ENCODE data around the gene VPS8.

The VPS8 gene

GRCh38 chr3:185024406-185024805, 212.4 kb downstream of the VPS8 start:
- DNase-seq, result no peak

GRCh38 chr3:185024966-185025365, 213.0 kb downstream of the VPS8 start:
- DNase-seq, result no peak

GRCh38 chr3:185028121-185028520, 216.2 kb downstream of the VPS8 start:
- no peak for DNase-seq

- DNase-seq, result no peak
Measured at GRCh38 chr3:185029086-185029485, 217.1 kb downstream of the VPS8 start.

- DNase-seq, result no peak
Measured at GRCh38 chr3:185030399-185030798, 218.4 kb downstream of the VPS8 start.

- no peak for DNase-seq
Measured at GRCh38 chr3:185030951-185031350, 219.0 kb downstream of the VPS8 start.

- no peak for DNase-seq
Measured at GRCh38 chr3:185037801-185038200, 225.8 kb downstream of the VPS8 start.

GRCh38 chr3:185040425-185040824, 228.5 kb downstream of the VPS8 start:
- no peak for DNase-seq

- no peak for DNase-seq
Measured at GRCh38 chr3:185041540-185041939, 229.6 kb downstream of the VPS8 start.

- no peak for DNase-seq
Measured at GRCh38 chr3:185042312-185043050, 230.5 kb downstream of the VPS8 start.

- DNase-seq, result no peak
Measured at GRCh38 chr3:185046164-185046515, 234.2 kb downstream of the VPS8 start.

- DNase-seq, result no peak
Measured at GRCh38 chr3:185046603-185047002, 234.6 kb downstream of the VPS8 start.

GRCh38 chr3:185049710-185050109, 237.7 kb downstream of the VPS8 start:
- DNase-seq, result no peak

GRCh38 chr3:185051801-185052200, 239.8 kb downstream of the VPS8 start:
- no peak for DNase-seq

GRCh38 chr3:185052631-185053030, 240.7 kb downstream of the VPS8 start:
- DNase-seq, result no peak

- no peak for DNase-seq
Measured at GRCh38 chr3:185056908-185057307, 244.9 kb downstream of the VPS8 start.

- no peak for DNase-seq
Measured at GRCh38 chr3:185057829-185058228, 245.9 kb downstream of the VPS8 start.

GRCh38 chr3:185058796-185059195, 246.8 kb downstream of the VPS8 start:
- no peak for DNase-seq

GRCh38 chr3:185059766-185060165, 247.8 kb downstream of the VPS8 start:
- DNase-seq, result no peak

GRCh38 chr3:185060655-185061054, 248.7 kb downstream of the VPS8 start:
- no peak for DNase-seq

GRCh38 chr3:185062191-185062590, 250.2 kb downstream of the VPS8 start:
- no peak for DNase-seq

- DNase-seq, result no peak
Measured at GRCh38 chr3:185063431-185063830, 251.5 kb downstream of the VPS8 start.

- DNase-seq, result no peak
Measured at GRCh38 chr3:185065059-185065458, 253.1 kb downstream of the VPS8 start.

- DNase-seq, result no peak
Measured at GRCh38 chr3:185066251-185066650, 254.3 kb downstream of the VPS8 start.

GRCh38 chr3:185067173-185067572, 255.2 kb downstream of the VPS8 start:
- DNase-seq, result no peak

Data from retina (tissue), 1 donor.